IPS-NIHi11 (cell line): ENCODE results near the gene ZFP36L1.

ENCODE experiments used
- DNase-seq: peaks from one replicate; pipeline ENCODE4 v3.0.0; 2012; ENCODE audit warnings: mixed read lengths, low spot score

The ZFP36L1 gene

DNA sequence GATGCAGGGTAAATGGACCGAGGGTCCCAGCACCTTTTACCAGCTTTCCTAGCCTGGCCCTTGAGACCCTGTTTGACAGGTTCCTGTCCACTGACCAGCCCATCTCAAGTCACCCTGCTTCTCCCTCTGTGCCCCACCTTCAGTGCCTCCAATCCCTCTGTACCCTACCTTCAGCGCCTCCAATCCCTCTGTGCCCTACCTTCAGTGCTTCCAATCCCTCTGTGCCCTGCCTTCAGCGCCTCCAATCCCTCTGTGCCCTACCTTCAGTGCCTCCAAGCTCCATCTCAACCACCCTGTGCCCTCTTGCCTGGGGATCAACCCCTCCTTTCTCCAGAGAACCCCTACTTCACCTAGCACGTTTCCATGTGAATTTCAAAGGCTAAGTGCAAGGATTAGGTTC, 54.3 kb downstream of the ZFP36L1 start:
- DNase-seq, result no peak
